Astrocyte (in vitro differentiated cells and primary cell): Measurements from ENCODE around the gene NUP54. TPM values are rescaled to one million over a fixed set of nuclear protein-coding genes. Genes with fewer than 3 reads are reported as not detected.

Experiments
- DNase-seq: peaks from one replicate; pipeline ENCODE4 v3.0.0-alpha.2; 2010; ENCODE audit warnings: low read depth
- FAIRE-seq: peaks from 2 replicates; lab custom pipeline; 2011; peaks lifted over from hg19 to GRCh38; lab: Jason Lieb, UNC
- H2AFZ ChIP-seq: 2 replicates; pipeline ENCODE4 v1.6.0; 2012; ENCODE audit warnings: low read depth, low read length, inconsistent platforms
- H3K27ac ChIP-seq: 2 replicates; pipeline ENCODE4 v1.5.1; 2011; ENCODE audit warnings: low read depth, low read length, inconsistent platforms
- H3K27me3 ChIP-seq: 2 replicates; pipeline ENCODE4 v1.6.0; 2011; ENCODE audit warnings: low read length, inconsistent platforms; ENCODE audit not compliant: insufficient read depth
- H3K36me3 ChIP-seq: 2 replicates; pipeline ENCODE4 v1.5.1; 2011; ENCODE audit warnings: low read length, inconsistent platforms; ENCODE audit not compliant: insufficient read depth
- H3K4me1 ChIP-seq: 2 replicates; pipeline ENCODE4 v1.5.1; 2011; ENCODE audit warnings: low read length, inconsistent platforms; ENCODE audit not compliant: insufficient read depth
- H3K4me2 ChIP-seq: 2 replicates; pipeline ENCODE4 v1.6.0; 2012; ENCODE audit warnings: low read length, inconsistent platforms
- H3K4me3 ChIP-seq: 2 replicates; pipeline ENCODE4 v1.5.1; 2011; ENCODE audit warnings: low read depth, mild to moderate bottlenecking, low read length, inconsistent platforms; ENCODE audit not compliant: insufficient read depth
- H3K79me2 ChIP-seq: 2 replicates; pipeline ENCODE4 v1.6.0; 2012; ENCODE audit warnings: mild to moderate bottlenecking, low read length, inconsistent platforms; ENCODE audit not compliant: insufficient read depth
- H3K9ac ChIP-seq: 2 replicates; pipeline ENCODE4 v1.6.0; 2012; ENCODE audit warnings: mild to moderate bottlenecking, low read length, inconsistent platforms
- H3K9me3 ChIP-seq: 2 replicates; pipeline ENCODE4 v1.5.1; 2012; ENCODE audit warnings: low read depth, mild to moderate bottlenecking, low read length, inconsistent platforms; ENCODE audit not compliant: insufficient read depth
- H4K20me1 ChIP-seq: 2 replicates; pipeline ENCODE4 v1.6.0; 2012; ENCODE audit warnings: low read length, inconsistent platforms; ENCODE audit not compliant: insufficient read depth
- H3K27ac Mint-ChIP-seq: one replicate; pipeline ENCODE4 v1.8.0; 2021; ENCODE audit warnings: mild to moderate bottlenecking, mixed read lengths; ENCODE audit not compliant: unreplicated experiment
- H3K27me3 Mint-ChIP-seq: one replicate; pipeline ENCODE4 v1.8.0; 2021; ENCODE audit warnings: low read depth, mixed read lengths; ENCODE audit not compliant: unreplicated experiment
- H3K36me3 Mint-ChIP-seq: one replicate; pipeline ENCODE4 v1.8.0; 2021; ENCODE audit warnings: low read depth, mixed read lengths; ENCODE audit not compliant: unreplicated experiment
- H3K4me1 Mint-ChIP-seq: one replicate; pipeline ENCODE4 v1.8.0; 2021; ENCODE audit warnings: low read depth, mixed read lengths; ENCODE audit not compliant: unreplicated experiment
- H3K4me3 Mint-ChIP-seq: one replicate; pipeline ENCODE4 v1.8.0; 2021; ENCODE audit warnings: mild to moderate bottlenecking, moderate library complexity, mixed read lengths; ENCODE audit not compliant: unreplicated experiment
- H3K9me3 Mint-ChIP-seq: one replicate; pipeline ENCODE4 v1.8.0; 2021; ENCODE audit warnings: mild to moderate bottlenecking, mixed read lengths; ENCODE audit not compliant: unreplicated experiment
- EZH2 ChIP-seq: IDR thresholded peaks from 2 replicates; pipeline ENCODE4 v1.6.1; 2012; ENCODE audit warnings: mild to moderate bottlenecking, low read length, inconsistent platforms; ENCODE audit not compliant: insufficient read depth
- total RNA-seq: library from RNA; stranded (reverse); gene quantifications from 2 replicates; pipeline ENCODE4 v1.2.1, GENCODE V29; 2021
- TF ChIP-seq, protein P1 (sequence below): IDR thresholded peaks from 2 replicates; pipeline ENCODE4 v1.5.1; 2011; ENCODE audit warnings: low read depth, mild to moderate bottlenecking, inconsistent platforms, low read length, moderate library complexity; ENCODE audit not compliant: insufficient read depth

NUP54 gene
- total RNA-seq, 1 donor from 2014 or later: 34.2 TPM

DNA sequence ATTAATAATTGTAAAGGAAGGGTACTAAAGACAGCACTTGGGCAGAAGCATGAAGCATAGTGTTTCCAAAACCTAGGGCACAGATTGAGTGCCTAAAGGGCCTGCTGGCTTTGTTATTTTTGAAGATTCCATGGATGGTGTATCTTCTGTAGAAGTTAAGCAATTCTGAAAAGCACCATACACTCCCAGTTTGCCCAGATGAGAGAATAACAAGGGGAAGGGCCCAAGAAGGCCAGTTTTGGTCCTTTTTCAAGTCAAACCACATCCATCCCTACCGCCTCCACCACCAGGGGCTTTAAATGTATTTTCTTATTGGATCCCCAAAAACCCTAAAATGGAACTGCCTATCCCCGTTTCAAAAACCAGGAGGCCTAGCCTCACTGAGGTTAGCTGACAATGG, 48.2 kb upstream of the NUP54 start:
- Mint-ChIP-seq H3K36me3 (peaks cover 30% of the 10 kb centered on the region), H3K27me3 (no peaks in the 10 kb centered on the region), H3K4me3 (peak overlapping the region; percentile 22), H3K27ac (peak overlapping the region; percentile 66), H3K9me3 (no peaks in the 10 kb centered on the region), H3K4me1 (peaks cover 51% of the 10 kb centered on the region)
- TF ChIP-seq, protein P1, sequence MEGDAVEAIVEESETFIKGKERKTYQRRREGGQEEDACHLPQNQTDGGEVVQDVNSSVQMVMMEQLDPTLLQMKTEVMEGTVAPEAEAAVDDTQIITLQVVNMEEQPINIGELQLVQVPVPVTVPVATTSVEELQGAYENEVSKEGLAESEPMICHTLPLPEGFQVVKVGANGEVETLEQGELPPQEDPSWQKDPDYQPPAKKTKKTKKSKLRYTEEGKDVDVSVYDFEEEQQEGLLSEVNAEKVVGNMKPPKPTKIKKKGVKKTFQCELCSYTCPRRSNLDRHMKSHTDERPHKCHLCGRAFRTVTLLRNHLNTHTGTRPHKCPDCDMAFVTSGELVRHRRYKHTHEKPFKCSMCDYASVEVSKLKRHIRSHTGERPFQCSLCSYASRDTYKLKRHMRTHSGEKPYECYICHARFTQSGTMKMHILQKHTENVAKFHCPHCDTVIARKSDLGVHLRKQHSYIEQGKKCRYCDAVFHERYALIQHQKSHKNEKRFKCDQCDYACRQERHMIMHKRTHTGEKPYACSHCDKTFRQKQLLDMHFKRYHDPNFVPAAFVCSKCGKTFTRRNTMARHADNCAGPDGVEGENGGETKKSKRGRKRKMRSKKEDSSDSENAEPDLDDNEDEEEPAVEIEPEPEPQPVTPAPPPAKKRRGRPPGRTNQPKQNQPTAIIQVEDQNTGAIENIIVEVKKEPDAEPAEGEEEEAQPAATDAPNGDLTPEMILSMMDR: no peak
- TF ChIP-seq EZH2: no peak
- H3K4me1 ChIP-seq: peaks cover 56% of the 10 kb centered on the region
- H3K4me2 ChIP-seq: no peak overlapping the region
- H3K36me3 ChIP-seq: no peaks in the 10 kb centered on the region
- H3K79me2 ChIP-seq: peaks cover 52% of the 10 kb centered on the region
- no peaks in the 10 kb centered on the region for H3K9me3 ChIP-seq
- peaks cover 17% of the 10 kb centered on the region for H4K20me1 ChIP-seq
- no peak overlapping the region for H2AFZ ChIP-seq
- H3K27me3 ChIP-seq: no peaks in the 10 kb centered on the region
- DNase-seq: no peak
- no peak overlapping the region for H3K9ac ChIP-seq
- H3K4me3 ChIP-seq: no peak overlapping the region
- FAIRE-seq: no peak
- peak overlapping the region; percentile 76 for H3K27ac ChIP-seq

DNA sequence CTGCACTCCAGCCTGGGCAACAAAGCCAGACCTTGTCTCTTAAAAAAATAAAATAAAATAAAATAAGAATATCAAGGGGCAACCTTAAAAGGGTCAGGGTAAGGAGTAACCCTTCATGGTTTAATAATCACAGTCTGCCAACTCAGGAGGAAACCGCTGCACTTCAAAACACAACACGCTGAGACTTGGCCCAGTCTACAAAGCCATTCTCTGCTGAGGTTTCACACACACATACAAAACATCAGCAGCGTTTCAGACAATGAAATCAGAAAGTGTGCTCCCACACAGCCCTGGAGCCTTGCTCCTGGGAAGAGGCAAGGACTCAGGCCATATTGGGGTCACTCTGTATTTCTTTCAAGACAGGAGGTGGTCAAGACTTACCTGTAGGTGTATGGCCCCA, 47.1 kb upstream of the NUP54 start:
- H4K20me1 ChIP-seq: peaks cover 9% of the 10 kb centered on the region
- Mint-ChIP-seq H3K4me3 (no peak overlapping the region), H3K27ac (no peak overlapping the region), H3K36me3 (peaks cover 36% of the 10 kb centered on the region), H3K9me3 (no peaks in the 10 kb centered on the region), H3K27me3 (no peaks in the 10 kb centered on the region), H3K4me1 (peaks cover 46% of the 10 kb centered on the region)
- no peaks in the 10 kb centered on the region for H3K36me3 ChIP-seq
- H3K9me3 ChIP-seq: no peaks in the 10 kb centered on the region
- FAIRE-seq (no peak), DNase-seq (peak; percentile 59)
- peak overlapping the region; percentile 24 for H3K9ac ChIP-seq
- H3K4me2 ChIP-seq: peak overlapping the region; percentile 13
- H2AFZ ChIP-seq: no peak overlapping the region
- H3K4me1 ChIP-seq: peaks cover 56% of the 10 kb centered on the region
- no peak for TF ChIP-seq EZH2
- TF ChIP-seq, protein P1: no peak
- H3K27me3 ChIP-seq: no peaks in the 10 kb centered on the region
- H3K79me2 ChIP-seq: peaks cover 41% of the 10 kb centered on the region
- H3K4me3 ChIP-seq: no peak overlapping the region
- H3K27ac ChIP-seq: peak overlapping the region; percentile 89

DNA sequence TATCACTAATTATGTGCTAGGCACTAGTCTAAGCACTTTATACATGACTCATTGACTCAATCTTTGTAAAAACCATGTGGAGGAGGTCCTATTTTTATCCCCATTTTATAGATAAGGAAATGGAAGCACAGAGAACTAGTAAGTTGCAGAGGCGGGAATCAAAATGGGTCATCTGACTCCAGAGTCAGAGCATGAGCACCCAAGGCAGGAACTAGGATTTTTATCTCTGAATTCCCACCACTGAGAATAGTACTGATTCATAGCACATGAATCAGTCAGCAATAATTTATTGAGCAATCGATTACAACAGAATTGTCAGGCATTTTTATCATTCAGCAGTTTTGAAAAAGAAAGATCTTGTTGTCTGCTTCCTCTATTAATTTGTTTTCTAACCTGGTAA, 46.1 kb upstream of the NUP54 start:
- peak overlapping the region; percentile 89 for H3K27ac ChIP-seq
- FAIRE-seq (peak; percentile 45), DNase-seq (peak; percentile 98)
- no peak for TF ChIP-seq EZH2
- TF ChIP-seq, protein P1: no peak
- no peaks in the 10 kb centered on the region for H3K9me3 ChIP-seq
- Mint-ChIP-seq H3K36me3 (peaks cover 38% of the 10 kb centered on the region), H3K9me3 (no peaks in the 10 kb centered on the region), H3K4me1 (peaks cover 38% of the 10 kb centered on the region), H3K27ac (peak overlapping the region; percentile 81), H3K27me3 (no peaks in the 10 kb centered on the region), H3K4me3 (no peak overlapping the region)
- no peak overlapping the region for H3K4me3 ChIP-seq
- peak overlapping the region; percentile 76 for H3K4me2 ChIP-seq
- peaks cover 48% of the 10 kb centered on the region for H3K4me1 ChIP-seq
- no peak overlapping the region for H2AFZ ChIP-seq
- peaks cover 9% of the 10 kb centered on the region for H4K20me1 ChIP-seq
- H3K27me3 ChIP-seq: no peaks in the 10 kb centered on the region
- peaks cover 34% of the 10 kb centered on the region for H3K79me2 ChIP-seq
- H3K9ac ChIP-seq: peak overlapping the region; percentile 73
- no peaks in the 10 kb centered on the region for H3K36me3 ChIP-seq
